ENCODE measurements around the gene MEN1.

Gene MEN1

DNA sequence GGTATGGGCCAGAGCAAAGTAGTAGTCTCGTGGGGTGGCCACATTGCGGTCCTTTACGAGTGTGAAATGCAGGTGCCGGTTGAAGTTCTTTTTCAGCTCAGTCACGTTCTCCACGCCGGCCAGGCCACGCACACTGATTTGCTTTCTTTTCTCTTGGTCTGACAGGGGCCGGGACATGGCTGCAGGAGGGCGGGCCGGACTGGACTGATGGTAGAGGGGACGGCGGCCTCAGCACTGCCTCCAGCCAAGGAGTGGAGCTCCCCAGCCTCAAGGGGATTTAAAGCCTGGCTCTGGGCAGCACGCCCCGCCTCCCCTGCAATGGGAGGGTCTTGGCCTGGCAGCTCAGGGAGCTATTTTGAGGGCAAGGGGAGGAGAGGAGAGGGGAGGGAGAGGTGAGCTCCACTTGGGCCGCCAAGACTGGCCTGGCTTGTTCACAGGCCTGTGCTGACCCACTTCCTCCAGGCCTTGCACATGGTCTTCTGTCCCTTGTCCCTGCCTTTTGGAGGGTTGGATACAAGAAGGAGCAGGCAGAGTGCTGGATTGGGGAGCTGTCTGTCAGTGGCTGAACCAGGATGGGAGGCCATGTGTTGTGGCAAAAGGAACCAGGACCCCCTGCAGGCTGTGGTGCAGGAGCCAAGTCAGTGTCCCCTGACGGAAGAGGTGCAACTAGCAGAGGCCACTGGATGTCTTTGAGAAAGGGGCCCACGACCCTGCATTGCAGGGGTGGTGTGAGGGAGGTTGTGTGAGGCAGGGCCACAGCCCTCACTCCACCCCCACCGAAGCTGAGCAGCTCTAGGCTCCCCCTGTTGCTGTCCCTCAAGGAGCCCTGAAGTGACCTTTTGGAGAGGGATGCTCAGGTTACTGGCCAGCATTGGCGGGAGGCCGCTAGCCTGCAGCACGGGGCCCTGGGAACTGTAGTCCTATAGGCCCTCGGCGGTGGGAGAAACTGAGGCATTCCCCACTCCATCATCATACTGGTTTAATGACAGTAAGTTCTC is 50.3 kb downstream of the MEN1 start, which contains the start of gene PYGM:
TSS of gene PYGM (minus strand) at position 253 of the 998 bp plus-strand sequence. CDS start at position 177, 76 bp downstream.
- DNase-seq, result no peak

DNA sequence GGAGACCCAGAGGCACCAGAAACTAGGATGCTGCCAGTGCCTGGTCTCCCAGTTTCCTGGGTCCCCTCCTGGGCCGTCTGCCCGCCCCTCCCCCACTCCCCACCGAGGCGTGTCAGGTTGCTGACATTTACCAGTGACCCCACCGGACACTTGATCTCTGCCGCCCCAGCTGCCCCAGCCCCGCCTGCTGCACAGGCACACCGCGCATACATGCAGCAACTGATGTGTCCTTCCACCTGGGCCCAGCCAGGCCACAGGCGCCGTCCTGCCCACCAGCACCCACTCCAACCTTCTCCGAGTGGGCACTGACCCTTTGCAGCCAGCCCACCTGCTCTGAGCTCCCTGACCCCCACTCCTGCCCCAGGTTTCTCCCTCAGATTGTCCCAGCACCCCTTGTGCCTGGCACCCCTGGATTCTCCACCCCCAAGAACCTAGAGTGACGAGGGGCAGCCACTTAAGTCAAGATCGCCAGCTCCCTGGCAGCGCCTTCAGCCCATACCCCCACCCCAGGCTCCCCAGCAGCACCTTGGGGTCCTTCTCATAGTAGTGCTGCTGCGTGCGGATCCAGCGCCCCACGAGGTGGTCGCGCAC is 51.1 kb downstream of the MEN1 start:
- no peak for DNase-seq

DNA sequence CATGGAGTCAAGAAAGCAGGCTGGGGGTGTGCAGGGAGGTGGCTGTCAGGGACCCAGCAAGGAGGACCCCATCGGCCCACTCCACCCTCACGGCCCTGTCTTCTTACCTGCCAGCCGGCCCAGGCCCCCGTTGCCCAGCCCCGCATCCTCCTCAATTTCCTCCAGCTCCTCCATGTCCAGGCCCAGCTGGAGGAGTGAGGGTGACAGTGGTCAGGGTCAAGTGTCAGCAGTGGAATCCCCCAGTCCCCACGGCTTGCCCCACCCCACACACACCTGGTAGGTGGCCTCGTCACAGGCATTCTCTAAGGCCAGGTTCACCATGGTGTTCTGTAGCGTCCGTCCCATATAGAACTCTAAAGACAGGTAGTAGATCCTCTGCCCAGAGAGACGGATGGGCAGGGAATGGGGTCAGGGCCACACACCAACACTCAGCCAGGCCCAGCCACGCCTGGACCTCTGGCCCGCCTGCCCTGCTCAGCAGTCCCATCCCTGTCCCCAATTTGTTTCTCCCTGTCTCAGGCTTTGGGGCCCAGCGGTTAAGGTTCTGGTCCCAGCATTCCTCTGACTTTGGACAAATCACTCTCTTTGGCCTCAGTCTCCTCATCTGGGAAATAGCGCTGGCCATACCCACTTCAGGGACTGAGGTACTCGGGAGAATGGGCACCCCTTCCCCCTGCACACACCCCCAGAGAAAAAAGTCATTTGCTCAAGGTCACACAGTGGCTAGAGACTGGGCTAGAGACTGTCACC is 51.8 kb downstream of the MEN1 start:
- no peak for DNase-seq

DNA sequence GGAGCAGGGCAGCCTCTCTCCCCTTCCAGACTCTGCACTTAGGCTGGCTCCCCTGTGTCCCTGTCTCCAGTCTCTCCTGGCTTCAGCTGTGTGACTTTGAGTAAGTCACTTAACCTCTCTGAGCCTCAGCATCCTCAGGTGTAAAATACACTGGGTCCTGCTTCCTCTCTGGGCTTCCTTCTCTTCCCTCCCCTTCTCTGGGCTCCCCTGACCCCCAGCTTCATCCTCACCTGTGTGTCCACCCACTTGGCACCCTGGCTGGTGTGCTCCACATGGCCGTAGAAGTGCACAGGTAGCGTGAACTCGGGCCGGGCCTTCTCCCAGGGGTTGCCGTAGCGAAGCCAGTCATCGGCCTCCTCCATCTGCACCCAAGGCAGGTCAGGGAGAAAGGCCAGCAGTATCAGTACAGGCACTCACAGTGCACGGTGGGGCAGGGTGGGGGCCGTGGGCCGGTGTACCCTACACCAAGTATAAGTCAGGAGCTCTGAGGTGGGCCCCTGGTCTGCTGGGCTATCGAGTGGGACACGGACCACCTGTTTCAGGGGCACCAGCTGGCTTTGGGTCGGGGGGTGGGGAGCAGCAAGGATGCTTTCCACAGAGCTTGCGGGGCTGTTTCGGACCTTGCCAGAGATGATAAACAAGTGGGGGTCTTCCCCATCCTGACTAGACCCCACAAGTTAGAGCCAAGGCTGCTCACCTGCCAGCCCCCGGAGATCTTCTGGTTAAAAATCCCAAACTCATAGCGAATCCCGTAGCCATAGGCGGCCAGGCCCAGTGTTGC is 52.6 kb downstream of the MEN1 start:
- no peak for DNase-seq

DNA sequence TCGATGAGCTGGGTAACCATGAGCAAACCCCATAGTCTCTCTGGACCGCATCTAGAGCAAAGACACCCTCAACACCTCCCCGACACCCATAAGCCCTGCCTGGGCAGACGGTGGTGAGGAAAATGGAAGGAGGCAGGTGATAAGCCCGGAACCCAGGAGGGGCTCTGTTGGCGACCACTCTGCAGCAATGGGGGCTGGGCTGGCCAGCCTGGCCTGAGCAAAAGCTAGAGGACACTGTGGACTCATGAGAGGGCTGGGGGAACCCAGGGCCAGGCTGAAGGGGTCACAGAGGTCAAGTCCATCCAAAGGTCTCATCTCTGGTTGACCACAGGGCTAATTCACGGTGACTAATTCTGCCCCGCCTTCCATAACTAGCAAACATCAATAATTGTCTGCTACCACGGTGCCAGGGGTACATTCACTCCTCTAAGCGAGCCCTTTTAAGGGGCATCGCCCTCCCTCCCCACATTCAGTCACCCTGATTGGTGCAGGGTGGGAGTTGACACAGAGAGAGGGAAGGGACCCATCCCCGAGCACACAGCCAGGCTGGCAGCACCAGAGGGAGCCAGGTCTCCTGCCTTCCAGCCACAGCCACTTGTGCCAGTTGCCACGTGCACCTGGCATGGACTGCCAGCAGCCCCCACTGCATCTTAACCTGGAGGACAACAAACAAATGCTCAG is 54.5 kb downstream of the MEN1 start:
- DNase-seq, result no peak

DNA sequence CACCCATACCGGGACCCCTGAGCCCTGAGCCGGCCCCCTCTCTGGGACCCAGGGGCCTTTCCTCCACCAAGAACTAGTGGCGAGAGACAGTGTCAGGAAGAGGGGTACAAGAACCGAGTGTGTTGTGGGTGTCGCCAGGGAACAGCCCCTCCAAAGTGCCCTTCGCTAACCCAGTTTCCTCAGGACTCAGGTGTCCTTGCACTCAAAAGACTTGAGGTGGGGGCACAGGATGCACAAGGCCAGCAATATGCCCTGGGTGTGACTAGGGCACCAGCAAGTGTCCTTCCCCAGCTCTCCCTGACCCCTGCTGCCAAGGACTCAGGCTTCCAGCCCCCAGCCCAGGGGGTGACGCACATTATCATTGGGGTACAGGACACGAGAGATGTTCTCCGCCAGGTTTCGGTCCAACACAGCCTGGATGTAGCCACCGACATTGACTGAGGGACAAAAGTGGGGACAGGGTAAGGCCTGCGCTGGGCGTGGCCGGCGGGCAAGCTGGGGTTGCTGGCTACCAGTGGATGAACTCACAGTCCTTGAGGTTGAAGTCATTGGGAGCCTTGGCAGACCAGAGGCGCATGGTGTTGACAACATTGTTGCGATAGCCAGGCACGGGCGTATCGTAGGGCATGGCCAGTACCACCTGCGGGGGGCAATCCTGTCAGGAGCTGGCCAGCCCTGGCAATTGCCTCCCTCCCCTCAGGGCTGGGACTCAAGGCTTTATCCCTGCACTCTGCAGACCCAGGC is 55.3 kb downstream of the MEN1 start:
- no peak for DNase-seq

DNA sequence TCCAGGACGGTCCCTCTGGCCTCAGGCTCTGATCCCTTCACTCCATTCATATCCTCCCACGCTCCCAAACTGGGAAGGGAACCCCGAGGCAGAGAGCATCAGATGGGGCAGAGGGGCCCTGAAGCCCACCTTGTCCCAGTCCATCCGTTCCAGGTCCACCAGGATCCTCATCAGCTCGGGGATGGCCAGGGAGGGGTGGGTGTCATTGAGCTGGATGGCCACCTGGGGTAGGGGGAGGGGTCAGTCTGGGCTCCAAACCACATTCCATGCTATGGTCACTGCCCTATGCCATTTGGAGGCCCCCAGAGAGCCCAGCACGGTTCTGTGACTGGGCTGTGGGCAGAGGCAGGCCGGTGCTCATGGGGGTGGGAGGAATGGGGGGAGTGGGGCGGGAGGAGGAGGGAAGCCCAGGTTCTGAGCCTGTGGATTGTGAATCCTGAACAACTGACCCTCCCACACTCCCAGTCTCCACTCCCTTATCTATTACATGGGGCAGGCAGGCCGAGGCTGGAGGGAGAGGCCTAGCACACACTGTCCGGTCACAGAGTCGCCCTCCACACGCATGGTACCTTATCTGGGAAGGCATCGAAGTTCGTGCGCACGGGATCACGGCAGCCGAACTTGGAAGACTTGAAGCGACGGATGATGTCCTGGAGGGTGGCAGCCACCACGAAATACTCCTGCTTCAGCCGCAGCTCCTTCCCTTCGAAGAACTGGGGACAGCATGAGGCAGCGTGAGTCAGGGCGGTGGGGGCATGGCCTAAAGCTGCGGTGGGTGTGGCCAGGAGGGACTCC is 56.0 kb downstream of the MEN1 start:
- no peak for DNase-seq
